ENCODE measurements around the gene RIBC1.
"Not testable (repeated sequence)": the region's sequence is repeated elsewhere in the genome, so short reads cannot be mapped to it uniquely, and the experiment has no call there.

RIBC1 gene

DNA sequence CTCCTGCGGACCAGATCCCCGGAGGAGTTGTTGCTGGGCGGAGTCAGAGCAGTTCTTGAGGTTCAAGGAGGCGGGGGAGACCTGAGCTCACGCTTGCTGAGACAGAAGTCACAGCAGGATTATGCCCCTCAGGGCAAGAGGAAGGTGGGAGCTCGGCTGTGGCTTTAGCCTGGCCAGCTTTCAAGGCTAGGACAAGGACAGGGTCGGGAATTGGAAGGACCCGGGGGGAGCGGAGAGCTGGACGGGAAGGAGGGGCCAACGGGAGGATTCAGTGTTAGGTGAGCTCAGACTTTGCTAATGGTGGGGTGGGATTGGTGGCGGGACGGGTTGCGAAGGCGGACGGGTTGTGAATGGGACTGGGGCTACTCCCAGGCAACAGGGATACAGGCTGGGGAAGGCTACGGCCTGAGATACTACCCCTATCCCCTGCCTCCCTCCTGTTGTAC, at the start of gene RIBC1:
Gene RIBC1 (plus strand): TSS at position 13 of the 446 bp plus-strand sequence. CDS start 3,404 bp downstream, outside the sequence.
- DNase-seq, result no peak

DNA sequence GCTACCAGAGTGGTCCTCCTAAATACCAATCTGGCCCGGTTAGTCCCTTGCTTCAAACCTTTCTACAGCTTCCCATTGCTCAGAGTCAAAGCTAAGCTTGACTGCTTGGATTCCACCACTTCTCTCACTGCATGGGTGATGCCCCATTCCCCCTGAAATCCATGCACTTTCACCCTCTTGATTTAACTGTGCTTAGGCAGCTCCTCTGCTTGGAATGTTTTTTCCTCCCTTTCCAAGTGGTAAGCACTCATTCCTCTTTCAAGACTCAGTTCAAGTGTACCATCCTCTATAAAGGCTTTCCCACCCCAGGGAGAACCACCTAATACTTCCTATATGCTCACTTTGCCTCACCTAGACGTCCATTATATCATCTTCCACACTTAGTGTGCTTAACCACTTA, 49.4 kb upstream of the RIBC1 start:
- no peak for DNase-seq

DNA sequence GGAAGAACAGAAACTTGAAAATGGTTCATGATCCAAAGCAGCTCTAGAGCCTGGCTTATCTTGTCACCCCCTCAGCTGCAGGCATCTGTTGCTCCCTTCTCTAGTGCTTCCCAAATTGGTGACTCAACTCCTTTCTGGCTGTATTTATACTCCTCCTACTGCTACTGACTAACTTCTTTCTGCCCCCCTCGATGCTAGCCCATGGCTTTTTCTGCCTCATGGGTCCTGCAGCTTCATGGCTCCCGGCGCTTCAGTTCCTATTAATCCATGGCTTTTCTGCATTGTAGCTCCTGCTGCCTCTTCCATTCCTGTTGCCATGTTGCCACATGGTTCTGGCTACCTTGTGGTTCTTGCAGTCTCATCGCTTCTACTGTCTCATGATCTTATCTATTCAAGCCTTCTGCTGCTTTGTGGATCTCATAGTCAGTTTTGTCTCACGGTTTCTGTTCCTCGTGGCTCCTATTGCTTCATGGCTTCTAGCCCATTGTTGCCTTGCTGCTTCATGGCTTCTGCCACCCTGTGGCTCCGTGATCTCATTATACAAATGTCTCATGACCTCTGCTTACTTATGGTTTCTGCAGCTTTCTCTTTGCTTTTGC, 48.4 kb upstream of the RIBC1 start:
- DNase-seq, result no peak

DNA sequence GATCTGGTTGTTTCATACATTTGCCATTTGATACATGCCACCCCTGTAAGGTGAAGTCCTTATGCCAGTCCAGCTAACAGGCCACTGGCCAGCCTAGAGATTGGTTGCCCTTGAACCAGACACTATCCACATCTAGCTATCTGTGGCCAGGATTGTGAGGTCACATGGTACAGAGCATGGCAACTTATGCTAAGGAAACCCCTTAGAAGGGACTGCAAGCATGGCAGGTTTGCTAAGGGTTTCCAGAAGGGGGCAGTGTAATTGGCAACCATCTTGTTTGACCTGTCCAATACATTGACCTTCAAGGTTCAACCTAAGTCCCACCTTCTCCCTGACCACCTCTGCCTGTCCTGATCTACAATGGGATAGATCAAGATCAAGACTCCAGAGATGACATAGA, 47.8 kb upstream of the RIBC1 start:
- no peak for DNase-seq

DNA sequence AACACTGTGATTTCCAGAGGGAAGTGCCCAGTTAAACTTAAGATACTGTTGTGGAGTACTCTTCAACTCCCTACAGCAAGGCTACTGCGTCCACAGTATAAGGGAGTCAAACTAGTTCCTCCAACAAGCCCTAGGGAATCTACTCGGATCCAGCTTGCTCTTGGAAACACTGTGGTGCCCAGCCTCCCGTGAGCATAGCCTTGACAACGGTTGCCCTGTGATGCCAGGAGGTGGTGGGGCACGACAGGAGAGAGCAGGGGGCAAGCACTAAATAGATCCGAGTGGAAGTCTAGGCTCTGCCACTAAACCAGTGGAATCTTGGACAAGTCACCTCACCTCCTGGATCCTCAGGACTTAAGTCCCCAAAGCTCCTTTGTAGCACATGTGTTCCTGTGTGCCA, 45.8 kb upstream of the RIBC1 start:
- no peak for DNase-seq

DNA sequence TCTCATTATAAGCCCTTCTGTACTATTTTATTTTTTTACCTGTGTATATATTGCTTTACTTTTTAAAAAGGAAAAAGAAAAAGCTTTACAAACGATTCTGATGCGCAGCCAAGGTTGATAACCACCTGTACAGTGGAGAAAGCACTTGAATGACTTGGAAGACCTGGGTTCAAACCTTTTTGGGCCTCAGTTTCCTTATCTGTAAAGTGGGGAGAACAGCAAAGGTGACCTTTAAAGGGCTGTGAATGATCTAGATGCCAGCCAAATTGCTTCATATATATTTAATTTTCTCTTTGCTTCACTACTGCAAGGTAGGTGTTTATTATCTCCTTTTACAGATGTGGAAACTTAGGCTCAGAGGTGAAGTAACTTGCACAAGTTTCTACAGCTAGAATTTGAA, 45.2 kb upstream of the RIBC1 start:
- no peak for DNase-seq

DNA sequence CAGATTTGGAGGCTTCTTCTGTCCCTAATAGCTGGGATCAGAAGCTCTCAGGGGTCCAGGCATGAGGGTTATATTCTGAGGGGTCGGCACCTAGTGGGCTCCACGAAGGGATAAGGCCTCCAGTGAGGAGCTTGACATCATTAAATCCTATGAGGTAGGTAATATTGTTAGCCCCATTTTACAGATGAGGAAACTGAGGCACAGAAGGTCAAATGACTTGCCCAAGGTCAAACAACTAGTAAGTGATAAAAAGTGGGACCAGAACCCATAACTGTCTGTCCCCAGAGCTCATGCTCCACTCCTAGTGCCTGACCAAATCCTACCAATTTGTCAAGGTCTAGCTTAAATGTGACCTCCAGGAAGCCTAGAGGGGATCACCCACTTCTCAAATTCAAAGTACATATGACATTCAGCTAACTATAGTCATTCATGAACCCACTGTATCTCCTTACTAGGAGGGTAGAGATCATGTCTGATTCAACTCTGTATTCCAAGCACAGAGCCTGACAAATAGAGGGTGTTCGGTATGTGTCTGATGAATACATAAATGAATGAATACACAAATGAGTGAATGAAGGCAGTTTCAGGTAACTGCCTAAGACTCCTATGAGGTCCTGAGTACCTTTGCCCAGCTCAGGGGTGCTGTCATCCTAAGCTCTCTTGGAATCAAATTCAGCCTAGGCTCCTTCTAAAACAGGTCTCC, 43.5 kb upstream of the RIBC1 start:
- DNase-seq, result no peak

DNA sequence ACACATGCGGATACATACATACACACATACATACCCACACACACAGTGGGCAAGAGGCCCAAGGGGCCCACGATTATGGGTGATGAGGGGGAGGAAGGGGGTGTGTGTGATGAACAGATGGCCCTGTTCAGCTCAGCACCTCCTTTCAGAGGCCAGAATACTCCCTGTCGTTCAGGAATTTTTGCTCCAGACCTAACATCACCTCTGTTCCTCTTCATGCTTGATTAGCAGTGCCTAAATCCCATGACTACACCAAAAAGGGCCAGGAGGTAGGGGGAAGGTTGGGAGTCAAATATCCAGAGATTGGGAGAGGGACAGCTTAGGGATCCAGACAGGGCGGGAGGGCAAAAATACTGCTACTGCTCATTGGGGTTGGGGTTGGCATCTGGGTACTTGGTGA, 42.9 kb upstream of the RIBC1 start:
- no peak for DNase-seq

DNA sequence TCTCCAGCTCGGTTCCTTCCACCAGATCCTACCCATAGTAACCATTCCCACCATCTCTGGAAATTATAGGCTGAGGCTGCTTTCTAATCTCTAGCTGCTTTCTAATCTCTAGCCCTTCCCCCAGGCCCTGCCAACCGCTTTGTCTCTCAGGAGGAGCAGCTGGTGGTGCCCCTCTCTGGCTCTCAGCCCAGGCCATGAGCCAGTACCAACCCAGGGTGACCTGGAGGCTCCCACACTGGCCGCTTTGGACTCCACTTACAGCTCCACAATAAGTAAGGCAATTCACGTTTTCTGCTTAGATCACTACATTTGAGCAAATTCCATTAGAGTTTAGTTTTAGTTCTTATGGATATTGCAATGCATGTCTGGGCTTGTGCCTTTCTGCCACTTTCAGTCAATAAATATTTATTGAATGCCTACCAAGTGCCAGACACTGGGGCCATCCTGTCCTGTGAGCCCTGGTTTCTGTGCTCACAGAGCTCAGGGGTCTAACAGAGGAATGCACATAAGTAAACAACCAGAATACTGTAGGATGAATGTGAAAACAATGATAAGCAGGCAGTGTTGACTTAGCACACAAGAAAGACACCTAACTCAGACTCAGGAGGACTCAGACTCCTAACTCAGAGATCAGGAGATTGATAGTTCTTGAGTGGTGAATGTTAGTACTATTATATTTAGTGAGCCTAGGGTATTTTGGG, 39.1 kb upstream of the RIBC1 start:
- DNase-seq, result no peak

DNA sequence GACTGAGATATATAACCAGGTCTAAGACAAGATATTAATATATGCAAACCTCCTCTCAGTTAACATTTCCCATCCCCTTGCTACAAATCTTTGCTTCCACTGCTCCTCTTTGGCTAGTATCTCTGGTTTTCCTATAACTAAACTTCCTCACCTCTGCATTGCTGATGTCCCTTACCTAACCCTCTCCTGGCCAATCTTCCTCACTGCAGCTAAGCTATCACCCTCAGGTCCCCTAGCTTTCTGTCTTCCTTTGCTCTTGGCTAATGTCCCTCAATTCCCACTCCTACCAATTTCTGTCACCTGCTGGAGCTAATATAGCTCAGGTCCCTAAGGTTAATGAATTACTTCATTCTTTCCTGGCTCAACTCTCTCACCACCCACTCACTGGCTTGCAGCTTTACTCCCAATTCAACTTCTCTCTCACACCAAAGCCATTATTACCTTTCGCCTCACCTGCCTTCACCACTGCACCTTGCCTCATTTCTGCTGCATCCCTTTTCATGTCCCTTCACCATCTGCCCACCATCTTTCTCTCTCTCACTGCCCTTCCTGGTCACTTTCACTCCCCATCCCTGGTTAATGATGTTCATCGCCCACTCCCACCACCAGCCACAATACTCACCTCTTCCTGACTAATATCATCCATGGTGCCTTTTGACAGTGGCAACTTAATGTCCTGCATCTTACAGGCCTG, 26.9 kb upstream of the RIBC1 start:
- no peak for DNase-seq

DNA sequence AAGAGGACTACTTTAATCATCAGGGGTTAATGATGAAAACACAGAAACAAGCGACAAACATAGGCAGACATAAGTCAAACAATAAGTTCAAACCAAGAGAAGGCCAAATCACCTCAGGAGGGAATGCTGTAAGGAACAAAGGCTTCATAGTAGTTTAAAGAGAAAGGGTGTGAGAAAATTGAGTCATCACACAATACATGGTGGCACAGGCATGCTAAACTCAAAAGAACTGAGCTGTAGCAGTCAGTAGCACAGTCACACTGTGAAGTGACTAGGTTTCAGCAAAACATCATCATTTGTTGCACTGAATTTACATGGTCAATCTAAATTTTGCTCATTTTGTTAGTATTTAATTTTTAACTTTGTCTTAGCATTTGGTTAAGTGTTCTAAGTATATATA, 24.5 kb upstream of the RIBC1 start:
- DNase-seq, result no peak

DNA sequence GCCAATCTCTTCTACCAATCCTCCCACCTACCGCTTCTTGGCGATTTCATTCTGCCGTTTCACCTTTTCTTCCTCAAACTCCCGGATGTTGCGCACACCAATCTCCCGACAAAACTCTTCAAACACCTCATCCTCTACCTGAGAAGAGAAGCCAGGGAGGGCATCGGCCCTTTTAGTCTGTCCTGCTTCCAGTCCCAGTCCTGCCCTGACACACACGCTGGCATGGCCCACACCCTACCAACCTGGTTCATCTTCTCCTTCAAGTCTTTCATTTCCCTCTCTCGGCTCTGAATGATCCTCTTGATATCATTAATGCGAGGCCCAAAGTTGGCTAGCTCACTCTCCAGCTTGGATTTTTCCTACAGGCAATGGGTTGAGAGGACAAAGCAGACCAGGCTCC, 19.1 kb upstream of the RIBC1 start:
- DNase-seq, result no peak

DNA sequence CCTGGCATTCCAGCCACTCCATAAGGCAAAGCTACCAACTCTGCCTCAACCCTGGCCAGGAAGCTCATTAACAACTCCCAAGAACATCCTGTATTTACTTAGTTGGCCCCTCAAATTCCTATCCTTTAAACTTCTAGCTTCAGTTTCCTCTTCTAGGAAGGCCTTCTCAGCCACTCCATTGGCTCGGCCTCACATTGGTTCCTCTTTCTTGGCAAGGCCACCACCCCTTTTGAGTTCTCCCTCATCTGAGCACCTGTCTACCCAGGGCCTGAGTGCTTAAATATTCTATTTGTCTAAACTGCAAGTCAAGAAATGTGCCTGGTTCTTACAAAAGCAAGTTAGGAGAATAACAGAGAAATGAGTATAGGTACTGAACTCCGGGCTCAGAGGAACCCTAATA, 10.2 kb upstream of the RIBC1 start:
- DNase-seq, result no peak

DNA sequence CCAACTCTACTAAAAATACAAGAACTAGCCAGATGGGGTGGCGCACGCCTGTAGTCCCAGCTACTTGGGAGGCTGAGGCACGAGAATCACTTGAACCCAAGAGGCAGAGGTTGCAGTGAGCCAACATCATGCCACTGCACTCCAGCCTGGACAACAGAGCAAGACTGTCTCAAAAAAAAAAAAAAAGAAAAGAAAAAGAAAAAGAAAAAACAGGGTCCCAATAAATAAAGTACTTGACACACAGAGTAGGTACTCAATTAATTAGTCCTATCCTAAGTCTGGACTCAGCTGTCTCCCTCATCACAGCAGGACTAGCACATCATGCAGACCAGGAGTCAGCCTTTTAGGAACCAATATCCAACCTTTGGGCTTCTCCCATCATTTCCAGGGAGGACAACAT, 2.3 kb upstream of the RIBC1 start:
- not testable (repeated sequence) for DNase-seq

DNA sequence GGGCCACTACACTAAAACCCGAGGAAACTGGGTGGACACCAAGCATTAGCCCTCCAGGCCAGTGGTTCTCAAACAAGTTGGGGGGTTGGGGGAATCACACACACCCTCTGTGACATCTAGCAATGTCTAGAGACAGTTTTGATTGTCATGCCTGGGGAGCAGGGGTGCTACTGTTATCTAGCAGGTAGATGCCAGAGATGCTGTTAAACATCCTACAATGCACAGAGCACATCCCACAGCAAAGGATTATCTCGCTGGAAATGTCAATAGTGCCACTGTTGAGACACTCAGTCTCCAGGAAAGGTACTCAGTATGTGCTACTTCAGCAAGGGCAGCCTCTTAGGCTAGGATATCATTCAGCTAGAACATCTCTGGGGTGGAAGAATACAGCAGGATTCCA, 1.5 kb upstream of the RIBC1 start:
- no peak for DNase-seq

DNA sequence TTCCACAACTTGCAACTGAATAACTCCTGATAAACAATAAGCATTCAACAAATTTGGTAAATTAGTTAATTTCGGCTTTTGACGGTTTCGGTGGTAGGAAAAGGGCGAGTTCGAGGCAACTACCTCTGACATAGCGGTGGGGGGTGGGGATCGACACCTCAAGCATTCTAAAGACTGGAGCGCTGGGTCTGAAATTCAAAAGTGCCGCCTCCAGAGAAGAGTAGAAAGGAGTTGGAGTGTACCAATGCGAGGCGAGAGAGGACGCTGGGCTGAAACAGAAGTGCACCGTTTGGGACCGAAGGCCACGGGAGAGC, 944 bp upstream of the RIBC1 start:
- DNase-seq, result no peak

DNA sequence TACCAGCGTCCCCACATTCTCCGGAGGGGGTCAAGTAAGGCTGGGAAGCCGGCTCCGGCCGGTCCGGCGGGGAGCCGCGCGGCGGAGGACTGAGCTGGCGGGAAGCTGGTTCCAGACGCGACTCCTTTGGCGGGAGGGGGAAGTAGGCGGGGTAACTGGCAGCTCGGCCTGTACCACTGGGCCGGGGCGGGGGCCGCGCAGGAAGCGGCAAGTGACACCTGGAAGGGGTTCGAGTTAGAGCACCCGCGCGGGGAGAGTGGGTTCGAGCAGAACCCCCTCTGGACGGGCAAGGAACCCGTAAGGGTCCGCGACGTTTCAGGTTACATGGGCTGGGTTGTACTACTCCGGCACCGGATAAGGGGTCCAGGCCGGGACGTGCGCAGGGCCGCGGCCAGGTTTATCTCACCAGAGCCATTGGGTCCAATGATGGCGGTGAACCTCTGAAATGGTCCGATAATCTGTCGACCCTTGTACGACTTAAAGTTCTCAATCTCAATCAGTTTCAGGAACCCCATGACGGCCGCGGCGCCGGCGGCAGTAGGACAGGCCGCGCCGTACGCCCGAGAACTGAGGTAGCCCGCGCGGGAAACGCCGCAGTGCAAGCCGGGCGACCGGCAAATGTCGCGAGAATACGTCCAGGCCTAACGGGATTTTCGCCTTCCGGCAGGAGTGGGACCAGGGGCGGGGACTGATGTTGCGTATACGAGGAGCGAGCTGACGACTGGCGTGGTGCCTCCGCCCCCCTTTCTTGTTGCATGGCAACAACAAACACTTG, 400 bp upstream of the RIBC1 start, which contains the start of gene SMC1A:
Gene SMC1A (minus strand): TSS at position 569 of the 775 bp plus-strand sequence. CDS start 54 bp downstream, at position 515.
- peak; percentile 91 for DNase-seq

DNA sequence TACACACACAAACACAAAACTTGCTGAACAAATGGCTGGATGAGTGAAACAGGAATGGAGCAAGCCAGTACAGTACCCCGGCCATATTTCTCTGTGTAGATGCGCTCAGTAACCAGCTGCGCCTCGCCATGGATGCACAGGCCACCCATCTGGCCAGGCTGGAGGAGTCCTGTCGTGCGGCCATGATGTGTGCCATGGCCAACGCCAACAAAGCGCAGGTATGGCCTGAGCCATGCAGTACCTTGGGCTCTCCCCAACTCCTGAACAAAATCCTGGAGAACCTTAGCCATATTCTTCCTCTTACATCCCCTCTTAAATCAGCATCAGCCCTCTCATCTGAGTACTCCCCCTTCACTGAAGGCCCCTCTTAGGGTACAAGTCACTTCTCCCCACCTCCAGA, 7.1 kb downstream of the RIBC1 start:
- no peak for DNase-seq

DNA sequence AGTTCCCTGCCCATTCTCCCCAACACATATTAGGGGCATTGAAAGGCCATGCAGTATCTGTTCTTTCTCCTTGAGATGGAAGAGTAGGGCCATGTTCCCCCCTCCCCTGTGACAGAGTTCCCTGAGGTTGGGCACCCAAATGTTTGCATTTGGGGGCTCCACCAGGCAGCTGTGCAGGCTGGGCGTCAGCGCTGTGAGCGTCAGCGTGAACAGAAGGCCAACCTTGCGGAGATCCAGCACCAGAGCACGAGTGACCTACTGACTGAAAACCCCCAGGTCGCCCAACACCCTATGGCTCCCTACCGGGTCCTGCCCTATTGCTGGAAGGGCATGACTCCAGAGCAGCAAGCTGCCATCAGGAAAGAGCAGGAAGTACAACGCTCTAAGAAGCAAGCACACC, 7.6 kb downstream of the RIBC1 start:
- DNase-seq, result no peak

DNA sequence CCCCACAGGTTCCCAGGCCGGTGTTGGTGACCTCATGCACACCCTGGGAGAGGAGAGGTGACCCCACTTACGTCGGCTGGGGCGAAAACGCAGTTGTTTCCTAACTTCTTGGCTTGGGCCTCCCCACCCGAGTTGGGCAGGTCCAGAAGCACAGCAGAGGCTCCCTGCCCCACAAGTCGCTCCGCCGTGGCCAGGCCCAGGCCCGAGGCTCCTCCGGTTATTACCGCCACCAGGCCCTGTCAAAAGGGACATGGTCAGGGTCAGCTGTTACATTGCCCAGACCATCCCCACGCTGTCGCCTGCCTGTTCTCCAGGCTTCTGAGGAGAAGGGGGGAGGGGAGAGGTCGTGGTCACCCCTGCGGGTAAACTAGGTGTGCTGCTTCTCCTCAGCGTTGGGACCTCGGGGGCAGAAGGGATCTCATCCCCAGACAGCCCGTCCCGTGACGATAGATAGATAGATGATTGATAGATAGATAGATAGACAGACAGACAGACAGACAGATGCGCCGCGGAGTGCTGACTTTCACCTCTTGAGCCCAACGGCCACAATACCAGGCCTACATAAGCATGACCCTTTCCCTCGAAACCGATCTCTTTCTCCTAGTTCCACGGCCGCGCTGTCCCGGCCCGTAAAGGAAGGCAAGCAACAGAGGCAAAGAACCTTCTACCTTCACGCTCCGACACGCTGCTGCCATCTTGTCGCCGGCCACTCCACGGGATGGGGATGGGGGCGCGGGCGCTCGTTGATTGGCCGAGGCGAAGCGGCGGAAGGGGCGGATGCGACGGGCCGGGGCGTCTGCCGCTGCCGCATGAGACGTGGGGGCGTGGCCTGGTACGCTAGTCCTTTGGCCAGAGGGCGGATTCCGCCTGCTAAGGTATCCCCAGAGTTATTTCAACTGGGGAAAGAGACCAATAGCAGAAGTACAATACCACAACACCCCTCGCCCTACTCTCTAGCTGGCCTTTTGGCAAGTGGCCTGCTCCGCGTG, 11.3 kb downstream of the RIBC1 start, which contains the start of gene HSD17B10:
Gene HSD17B10 (minus strand): TSS at position 720 of the 989 bp plus-strand sequence. CDS start 25 bp downstream, at position 695.
- DNase-seq, result peak; percentile 82

DNA sequence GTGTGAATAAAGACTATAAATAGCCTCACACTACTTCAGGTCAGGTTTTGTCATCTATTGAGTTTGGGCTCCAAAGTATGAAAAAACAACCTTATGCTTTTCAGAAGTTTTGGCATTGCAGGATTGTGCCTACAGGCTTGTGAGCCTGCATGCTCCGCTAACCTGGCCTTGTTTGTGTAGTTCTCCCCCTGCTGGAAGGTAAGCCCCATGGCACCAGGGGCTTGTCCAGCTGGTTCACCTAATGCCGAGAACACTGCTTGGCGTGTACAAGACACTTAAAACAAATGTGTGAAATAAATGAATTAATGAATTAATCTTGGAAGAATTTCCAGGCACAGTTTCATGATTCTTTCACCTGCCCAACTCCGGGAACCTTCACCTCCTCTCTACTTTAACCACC, 13.3 kb downstream of the RIBC1 start:
- DNase-seq, result peak; percentile 17

Data from NCI-H2171 (cell line).